Measurements from ENCODE around the gene SLC30A2. TPM values are rescaled to one million over a fixed set of nuclear protein-coding genes. Genes with fewer than 3 reads are reported as not detected.

Gene SLC30A2
- total and polyA plus RNA-seq, 8 donors, result 24.1 to 142 (median 47.0) TPM

DNA sequence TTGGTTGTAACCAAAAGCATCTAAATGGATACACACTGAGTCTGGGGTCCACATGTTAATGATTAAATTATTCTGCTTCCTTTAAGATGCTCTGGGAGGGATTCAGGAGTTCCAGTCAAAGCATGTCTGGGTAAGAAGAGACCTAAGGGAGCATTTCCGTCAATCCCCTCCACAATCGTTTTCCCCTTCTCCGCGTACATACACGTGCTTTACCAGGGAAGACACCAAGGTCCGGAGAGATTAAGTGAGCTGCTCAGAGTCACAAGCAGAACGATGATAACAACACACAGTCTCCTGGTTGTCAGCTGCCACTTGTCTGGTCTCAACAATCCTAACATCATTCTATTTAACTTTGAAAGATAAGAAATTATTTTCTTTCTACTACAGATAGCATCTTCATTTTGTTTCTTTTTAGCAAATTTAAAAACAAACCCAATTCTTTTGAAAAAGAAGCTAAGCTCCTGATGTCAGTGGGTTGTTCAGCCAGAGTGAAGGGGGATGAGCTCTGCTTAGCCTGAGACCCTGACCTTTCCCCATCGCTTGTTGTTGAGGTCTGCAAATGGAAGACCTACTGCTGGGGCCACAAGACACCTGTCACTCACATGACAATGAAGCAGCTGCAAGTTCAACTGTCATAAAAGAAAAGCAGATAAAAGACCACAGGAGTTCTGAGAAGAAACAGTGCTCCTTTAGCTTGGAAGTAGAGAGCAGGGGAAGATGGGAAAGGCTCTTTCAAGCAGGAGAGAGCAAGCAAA lies 52.5 kb downstream of the SLC30A2 start:
- no peaks in the 10 kb centered on the region for H3K27me3 ChIP-seq
- peaks cover 0 to 10% (median 0%) of the 10 kb centered on the region in 3 donors for H3K4me1 ChIP-seq
- FAIRE-seq (no peak), DNase-seq (no peak), ATAC-seq (no peak)
- TF ChIP-seq, protein P1, sequence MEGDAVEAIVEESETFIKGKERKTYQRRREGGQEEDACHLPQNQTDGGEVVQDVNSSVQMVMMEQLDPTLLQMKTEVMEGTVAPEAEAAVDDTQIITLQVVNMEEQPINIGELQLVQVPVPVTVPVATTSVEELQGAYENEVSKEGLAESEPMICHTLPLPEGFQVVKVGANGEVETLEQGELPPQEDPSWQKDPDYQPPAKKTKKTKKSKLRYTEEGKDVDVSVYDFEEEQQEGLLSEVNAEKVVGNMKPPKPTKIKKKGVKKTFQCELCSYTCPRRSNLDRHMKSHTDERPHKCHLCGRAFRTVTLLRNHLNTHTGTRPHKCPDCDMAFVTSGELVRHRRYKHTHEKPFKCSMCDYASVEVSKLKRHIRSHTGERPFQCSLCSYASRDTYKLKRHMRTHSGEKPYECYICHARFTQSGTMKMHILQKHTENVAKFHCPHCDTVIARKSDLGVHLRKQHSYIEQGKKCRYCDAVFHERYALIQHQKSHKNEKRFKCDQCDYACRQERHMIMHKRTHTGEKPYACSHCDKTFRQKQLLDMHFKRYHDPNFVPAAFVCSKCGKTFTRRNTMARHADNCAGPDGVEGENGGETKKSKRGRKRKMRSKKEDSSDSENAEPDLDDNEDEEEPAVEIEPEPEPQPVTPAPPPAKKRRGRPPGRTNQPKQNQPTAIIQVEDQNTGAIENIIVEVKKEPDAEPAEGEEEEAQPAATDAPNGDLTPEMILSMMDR (IDR thresholded peaks at IDR 0.05), result no peak
- WGBS, 2 donors, result 83 to 86% methylated on average over 8 of the region's 8 CpGs
- H3K27ac ChIP-seq, result no peak overlapping the region
- H3K36me3 ChIP-seq, result peaks cover 0 to 7% (median 0%) of the 10 kb centered on the region in 3 donors
- no peaks in the 10 kb centered on the region for H3K9me3 ChIP-seq
- no peak overlapping the region for H3K4me3 ChIP-seq
- intact Hi-C loops (cut with DNase I), result loop anchor here in 2 of 3 donors (5.0 to 10.0 kb wide), 3 partner anchors 86 to 159 kb away; partner anchors contain the start of gene STMN1 (in 1 of the 2)

DNA sequence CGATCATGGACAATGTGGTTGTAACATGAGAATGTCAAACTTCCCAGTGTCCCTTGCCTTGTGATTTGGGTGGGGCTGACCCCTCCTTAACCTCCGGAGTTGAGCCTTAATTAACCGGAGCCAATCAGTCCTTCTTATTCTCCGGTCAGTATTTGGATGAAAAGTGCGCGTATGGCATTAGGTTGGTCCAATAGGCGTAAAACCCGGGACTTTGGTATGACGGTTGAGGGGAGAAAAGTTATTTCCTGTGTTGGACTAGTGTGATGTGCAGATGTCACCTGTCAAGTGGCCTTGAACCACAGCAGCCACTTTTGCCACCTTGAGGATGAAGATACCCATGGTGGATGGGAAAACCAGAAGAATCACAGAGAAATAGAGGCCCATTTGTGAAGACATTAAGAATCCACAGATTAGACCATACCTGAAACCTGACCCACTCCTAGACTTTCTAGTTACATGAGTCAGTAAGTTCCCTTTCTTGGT lies 53.2 kb downstream of the SLC30A2 start:
- DNase-seq, result no peak
- Histone ChIP-seq H3K36me3 (peaks cover 0 to 7% (median 0%) of the 10 kb centered on the region in 3 donors), H3K27ac (no peak overlapping the region), H3K4me1 (peaks cover 0 to 9% (median 0%) of the 10 kb centered on the region in 3 donors), H3K9me3 (no peaks in the 10 kb centered on the region), H3K27me3 (no peaks in the 10 kb centered on the region), H3K4me3 (no peak overlapping the region)
- 95% methylated on average over 9 of the region's 9 CpGs for WGBS, 2 donors
- intact Hi-C loops (cut with DNase I), result loop anchor here in 2 of 3 donors (5.0 to 10.0 kb wide), 3 partner anchors 85 to 158 kb away; partner anchors contain the start of gene STMN1 (in 1 of the 2)
- no peak for ATAC-seq
- TF ChIP-seq, protein P1 (IDR thresholded peaks at IDR 0.05), result no peak
- FAIRE-seq, result no peak

DNA sequence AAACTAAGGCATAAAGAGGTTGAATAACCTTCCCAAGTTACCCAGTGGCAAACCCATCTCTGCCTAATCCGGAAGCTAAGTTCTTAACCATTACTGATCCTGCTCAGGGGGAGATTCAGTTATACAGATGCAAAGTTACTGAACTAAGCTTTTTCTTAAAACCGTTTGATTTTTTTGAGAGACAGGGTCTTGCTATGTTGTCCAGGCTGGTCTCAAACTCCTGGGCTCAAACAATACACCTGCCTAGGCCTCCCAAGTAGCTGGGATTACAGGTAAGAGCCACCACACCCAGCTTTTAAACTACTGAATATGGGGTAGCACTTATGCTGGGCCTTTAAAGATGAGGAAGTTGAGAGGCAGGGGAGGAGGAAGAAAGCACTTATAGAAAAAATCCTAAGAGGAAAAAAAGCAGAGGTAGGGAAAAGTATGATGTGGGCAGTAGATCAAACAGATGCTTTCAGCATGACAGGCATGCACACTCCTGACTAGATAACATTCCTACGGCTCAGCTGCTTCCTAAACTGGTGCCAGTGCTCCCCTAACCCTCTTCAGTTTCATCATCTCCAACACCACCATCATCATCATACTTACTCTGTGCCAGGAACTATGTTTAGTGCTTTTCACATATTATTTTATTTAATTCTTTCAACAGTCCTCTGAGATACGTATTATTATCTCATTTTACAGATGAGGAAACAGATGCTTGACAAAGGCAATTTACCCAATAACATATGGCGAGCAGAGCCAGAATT lies 53.8 kb downstream of the SLC30A2 start:
- TF ChIP-seq, protein P1 (IDR thresholded peaks at IDR 0.05), result no peak
- H3K4me3 ChIP-seq, result no peak overlapping the region
- H3K27ac ChIP-seq, result no peak overlapping the region
- WGBS, 2 donors, result 78 to 84% methylated on average over 5 of the region's 5 CpGs
- FAIRE-seq, result no peak
- no peak for ATAC-seq
- DNase-seq, result no peak
- peaks cover 0 to 7% (median 0%) of the 10 kb centered on the region in 3 donors for H3K36me3 ChIP-seq
- no peaks in the 10 kb centered on the region for H3K9me3 ChIP-seq
- intact Hi-C loops (cut with DNase I), result loop anchor here in 2 of 3 donors (5.0 to 10.0 kb wide), 3 partner anchors 85 to 157 kb away; partner anchors contain the start of gene STMN1 (in 1 of the 2)
- no peaks in the 10 kb centered on the region for H3K27me3 ChIP-seq
- H3K4me1 ChIP-seq, result peaks cover 0 to 6% (median 0%) of the 10 kb centered on the region in 3 donors

DNA sequence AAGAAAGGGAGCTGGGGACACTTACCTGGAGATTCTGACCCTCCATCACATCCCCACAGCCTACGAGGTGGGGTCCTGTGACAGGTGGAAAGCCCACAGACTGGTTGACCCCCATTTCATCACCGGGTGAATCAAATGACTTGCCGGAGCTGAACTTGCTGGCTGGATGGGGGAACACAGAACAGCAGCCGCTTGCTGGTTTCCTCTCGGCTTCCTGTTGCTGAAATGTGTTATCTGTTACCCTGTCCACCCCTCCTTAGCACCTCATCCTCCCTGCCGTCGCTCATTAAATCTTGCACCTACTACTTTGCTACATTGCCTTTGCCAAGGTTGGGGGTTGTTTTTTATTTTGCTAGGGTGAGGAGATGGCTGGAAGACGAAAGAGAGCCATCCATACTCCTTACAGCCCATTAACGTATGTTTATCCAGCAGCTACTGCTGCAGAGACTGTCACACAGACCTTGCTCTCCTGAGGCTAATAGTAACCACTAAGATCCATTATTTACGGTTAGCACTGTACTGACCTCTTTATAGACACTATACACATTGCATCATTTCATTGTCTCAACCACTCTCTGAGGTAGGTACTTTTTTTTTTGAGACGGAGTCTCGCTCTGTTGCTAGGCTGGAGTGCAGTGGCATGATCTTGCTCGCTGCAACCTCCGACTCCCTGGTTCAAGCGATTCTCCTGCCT lies 55.1 kb downstream of the SLC30A2 start:
- intact Hi-C loops (cut with DNase I), result loop anchor here in 2 of 3 donors (5.0 to 10.0 kb wide), 3 partner anchors 84 to 156 kb away; partner anchors contain the start of gene STMN1 (in 1 of the 2)
- DNase-seq (no peak), FAIRE-seq (no peak), ATAC-seq (no peak)
- H3K36me3 ChIP-seq, result peaks cover 0 to 7% (median 0%) of the 10 kb centered on the region in 3 donors
- no peak overlapping the region for H3K4me3 ChIP-seq
- WGBS, 2 donors, result 85 to 87% methylated on average over 15 of the region's 15 CpGs
- no peaks in the 10 kb centered on the region for H3K9me3 ChIP-seq
- H3K27me3 ChIP-seq, result no peaks in the 10 kb centered on the region
- H3K4me1 ChIP-seq, result no peaks in the 10 kb centered on the region
- TF ChIP-seq, protein P1 (IDR thresholded peaks at IDR 0.05), result no peak
- no peak overlapping the region for H3K27ac ChIP-seq

Data from pancreas (tissue), 10 donors.